GM23248 (cell line): ENCODE results near the gene NUP188.

Experiments used
- EZH2 ChIP-seq: fragments of 200-600 bp; sonication (generic); IDR thresholded peaks from 2 replicates; pipeline ENCODE4 v1.6.1; 2018; ENCODE audit warnings: antibody characterized with exemption, mild to moderate bottlenecking; ENCODE audit not compliant: insufficient read depth, poor library complexity, severe bottlenecking
- EZH2phosphoT487 ChIP-seq: fragments of 200-600 bp; sonication (generic); IDR thresholded peaks from 2 replicates; pipeline ENCODE4 v1.6.1; 2018; ENCODE audit warnings: antibody characterized with exemption, moderate library complexity, mild to moderate bottlenecking, low read depth; ENCODE audit not compliant: insufficient read depth

- TF ChIP-seq EZH2 (no peak), EZH2phosphoT487 (no peak)
Observed at GRCh38 chr9:128928624-128929023, 18.9 kb upstream of the NUP188 start.
